ENCODE results near the gene EPG5. TPM values are rescaled to one million over a fixed set of nuclear protein-coding genes. Genes with fewer than 3 reads are reported as not detected.

EPG5 gene
- total and polyA plus RNA-seq, 9 of the 15 experiments (the other 6 are each of a cell fraction or from before 2014, with no cell fraction given), result 1.3 to 10.7 (median 5.2) TPM

DNA sequence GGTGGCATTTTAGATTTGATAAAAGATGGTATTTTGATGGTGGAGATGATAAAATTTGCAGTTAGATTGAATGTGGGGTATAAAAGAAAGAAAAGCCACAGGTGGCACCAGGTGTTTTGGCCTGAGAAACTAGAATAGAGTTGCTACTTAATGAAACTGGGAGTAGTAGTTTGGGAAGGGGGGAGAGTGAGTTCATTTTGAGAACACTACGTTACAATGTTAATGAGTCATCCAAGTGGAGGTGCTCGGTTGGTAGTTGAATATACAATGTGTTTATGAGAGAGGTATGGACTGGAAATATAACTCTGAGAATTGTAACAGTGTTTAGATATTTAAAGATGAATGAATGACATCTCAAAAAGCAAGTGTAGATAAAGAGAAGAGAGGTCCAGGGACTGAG is 26.4 kb downstream of the EPG5 start (continued):
- TF ChIP-seq MYBL2 (IDR thresholded peaks at IDR 0.05; ENCODE audit: low read depth), result no peak
- TF ChIP-seq MYBL2 (CRISPR knock-in tag; IDR thresholded peaks at IDR 0.05; ENCODE audit: borderline replicate concordance), result no peak
- no peak for TF ChIP-seq TCF3 (CRISPR knock-in tag; IDR thresholded peaks at IDR 0.05)
- no peak for TF ChIP-seq ZNF766 (CRISPR knock-in tag; conservative IDR thresholded peaks at IDR 0.05)

DNA sequence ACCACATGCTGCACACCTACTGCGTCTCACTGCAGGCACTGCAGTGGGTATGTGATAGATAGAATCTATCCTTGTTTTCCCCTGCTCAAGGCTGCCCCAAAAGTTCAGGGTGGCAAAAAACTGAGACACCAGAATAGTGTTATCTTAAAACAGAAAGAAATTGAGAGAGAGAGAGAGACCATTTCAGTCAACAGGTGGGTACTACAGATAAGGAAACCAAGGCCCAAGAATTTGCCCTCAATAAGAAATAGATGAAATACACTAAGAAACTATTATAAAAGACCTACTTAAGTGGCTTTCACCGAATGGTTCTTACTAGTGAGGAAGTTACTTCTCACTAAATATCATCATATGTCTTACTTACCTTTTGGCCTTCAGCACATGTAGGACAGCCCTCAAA is 27.9 kb downstream of the EPG5 start:
- Histone ChIP-seq H2AFZ (ENCODE audit: low read depth, low read length) (no peak overlapping the region), H3K9me1 (ENCODE audit: control insufficient read depth, insufficient read depth, low read length) (no peaks in the 10 kb centered on the region), H3K36me3 (ENCODE audit: control insufficient read depth, insufficient read depth, low read length) (peaks cover 50% of the 10 kb centered on the region), H3K79me2 (ENCODE audit: control insufficient read depth, insufficient read depth, low read length) (no peaks in the 10 kb centered on the region), H3K4me2 (ENCODE audit: insufficient read depth, low read length) (no peak overlapping the region), H3K4me3 (no peak overlapping the region), H3K9me3 (replicated peaks; ENCODE audit: control insufficient read depth, insufficient read depth, low read depth, low read length) (no peaks in the 10 kb centered on the region), H3K4me1 (replicated peaks in 1 of 2; ENCODE audit: control insufficient read depth in 2 of 2, insufficient read depth in 2 of 2, low read length in 2 of 2) (peaks cover 0 to 5% of the 10 kb centered on the region in 2 experiments; a peak in 2 of 5 replicates), H3K27ac (ENCODE audit: extremely low read depth, low read depth, low read length) (no peak overlapping the region; the same call in 2 of the 3 replicates), H3K9ac (ENCODE audit: insufficient read depth in 1 of 2, low read depth in 2 of 2, low read length in 2 of 2) (no peak overlapping the region; a peak in 1 of 4 replicates), H3K27me3 (ENCODE audit: control insufficient read depth in 2 of 2, insufficient read depth in 2 of 2, low read length in 2 of 2) (no peaks in the 10 kb centered on the region), H4K20me1 (replicated peaks; ENCODE audit: control insufficient read depth, insufficient read depth, low read length) (no peaks in the 10 kb centered on the region)
- DNase-seq (ENCODE audit: extremely low read depth in 1 of 4, low spot score in 3 of 4), result peak in 1 of 4 experiments; percentile 9
- TF ChIP-seq ARID1B (IDR thresholded peaks at IDR 0.05) (0 out of 2 replicates have a peak, but pooled peaks have one; percentile 13), POLR2H (tag; IDR thresholded peaks at IDR 0.05; ENCODE audit: low read depth) (no peak), TCF3 (CRISPR knock-in tag; IDR thresholded peaks at IDR 0.05) (peak; percentile 36; the same call in 1 of the 2 replicates), TAL1 (IDR thresholded peaks at IDR 0.05) (peak; percentile 34; the same call in 1 of the 2 replicates), CBFA2T3 (IDR thresholded peaks at IDR 0.05) (peak; percentile 53), POLR3G (IDR thresholded peaks at IDR 0.05; ENCODE audit: extremely low read depth, insufficient read length, insufficient replicate concordance) (no peak)
- TF ChIP-seq, protein P1, sequence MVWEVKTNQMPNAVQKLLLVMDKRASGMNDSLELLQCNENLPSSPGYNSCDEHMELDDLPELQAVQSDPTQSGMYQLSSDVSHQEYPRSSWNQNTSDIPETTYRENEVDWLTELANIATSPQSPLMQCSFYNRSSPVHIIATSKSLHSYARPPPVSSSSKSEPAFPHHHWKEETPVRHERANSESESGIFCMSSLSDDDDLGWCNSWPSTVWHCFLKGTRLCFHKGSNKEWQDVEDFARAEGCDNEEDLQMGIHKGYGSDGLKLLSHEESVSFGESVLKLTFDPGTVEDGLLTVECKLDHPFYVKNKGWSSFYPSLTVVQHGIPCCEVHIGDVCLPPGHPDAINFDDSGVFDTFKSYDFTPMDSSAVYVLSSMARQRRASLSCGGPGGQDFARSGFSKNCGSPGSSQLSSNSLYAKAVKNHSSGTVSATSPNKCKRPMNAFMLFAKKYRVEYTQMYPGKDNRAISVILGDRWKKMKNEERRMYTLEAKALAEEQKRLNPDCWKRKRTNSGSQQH (CRISPR knock-in tag; IDR thresholded peaks at IDR 0.05), result no peak
- CTCF ChIA-PET (ENCODE audit: low intra/inter-chr PET ratio), result no interaction called here
- BruUV-seq (replicated peaks), result no TSS peak
- no peak for FAIRE-seq
- 43% methylated on average over 2 of the region's 2 CpGs for WGBS (ENCODE audit: insufficient coverage, low coverage, missing lambda C conversion rate)
- POLR2A ChIA-PET, result interaction anchor here (1.4 kb wide), 1 partner anchor 22 kb away, joined by 3 read pairs; no protein-coding TSS in a partner anchor
- intact Hi-C loops (cut with micrococcal nuclease), result no loop called here
- in situ Hi-C loops (cut with MboI), result no loop called here
- ATAC-seq, result no peak; the same call in 1 of the 3 replicates
